ENCODE data around the gene ZSCAN31. TPM values are rescaled to one million over a fixed set of nuclear protein-coding genes. Genes with fewer than 3 reads are reported as not detected.
A peak's percentile ranks its signal among the peaks of the same experiment; 100 is the strongest.

ZSCAN31 gene
- total and polyA plus RNA-seq, 2 experiments from 2014 or later = 0.54 to 1.5 TPM

DNA sequence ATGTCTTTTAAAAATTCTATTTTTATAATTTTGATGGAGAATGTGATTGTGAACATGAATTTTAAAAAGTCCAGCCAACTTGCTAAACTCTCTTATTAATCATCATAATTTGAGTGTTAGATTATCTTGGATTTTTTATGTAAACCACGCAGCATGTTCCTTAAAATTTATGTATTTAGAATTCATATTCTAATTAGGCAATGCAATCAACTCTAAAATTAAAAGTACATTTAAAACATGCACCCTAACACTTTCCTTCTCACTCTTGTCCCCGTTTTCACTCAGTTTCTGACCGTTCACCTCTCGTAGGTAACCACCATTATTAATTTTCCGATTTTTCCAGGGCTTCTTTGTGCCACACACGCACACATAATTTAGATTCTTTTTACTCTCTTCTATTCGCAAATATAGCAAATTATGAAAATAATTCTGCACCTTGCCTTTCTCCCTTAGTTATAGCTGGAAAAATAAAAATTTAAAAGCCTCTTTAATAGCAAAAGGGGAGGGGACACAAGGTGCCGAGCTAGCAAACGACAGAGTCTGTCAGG is 13.5 kb upstream of the ZSCAN31 start:
- WGBS, 2 experiments (ENCODE audit: low coverage in 1 of 2, low lambda C conversion rate in 2 of 2, missing lambda C conversion rate in 2 of 2) = 1 to 4% methylated on average over 9 of the region's 9 CpGs
- in situ Hi-C loops (cut with MboI) = no loop called here
- peaks cover 44% of the 10 kb centered on the region for H3K79me2 ChIP-seq (ENCODE audit: insufficient read depth)
- H3F3A ChIP-seq (ENCODE audit: insufficient read depth) = no peaks in the 10 kb centered on the region; the same call in 1 of the 2 replicates
- TF ChIP-seq EZH2phosphoT487 (IDR thresholded peaks at IDR 0.05; ENCODE audit: insufficient read depth, low read depth) = no peak
- TF ChIP-seq EZH2 (IDR thresholded peaks at IDR 0.05; ENCODE audit: insufficient read depth, poor library complexity, severe bottlenecking) = no peak
- H3K27ac ChIP-seq = no peak overlapping the region
- peak overlapping the region; percentile 100 for H2AFZ ChIP-seq
- H3K4me1 ChIP-seq (ENCODE audit: insufficient read depth) = peaks cover 3% of the 10 kb centered on the region; the same call in 1 of the 2 replicates
- DNase-seq = no peak
- H4K20me1 ChIP-seq (ENCODE audit: insufficient read depth) = no peaks in the 10 kb centered on the region
- H3K4me2 ChIP-seq (ENCODE audit: unreplicated experiment) = peak overlapping the region; percentile 97
- H3K27me3 ChIP-seq (replicated peaks; ENCODE audit: insufficient read depth) = 0 out of 2 replicates have a peak, but pooled peaks cover 6% of the 10 kb centered on the region
- H3K9me2 ChIP-seq (ENCODE audit: insufficient read depth) = no peaks in the 10 kb centered on the region
- H3K4me3 ChIP-seq = peak overlapping the region; percentile 92
- peak overlapping the region; percentile 79 for H3K9ac ChIP-seq
- no peaks in the 10 kb centered on the region for H3K36me3 ChIP-seq (ENCODE audit: low read depth)
- H3K9me3 ChIP-seq (ENCODE audit: low read depth) = no peaks in the 10 kb centered on the region

DNA sequence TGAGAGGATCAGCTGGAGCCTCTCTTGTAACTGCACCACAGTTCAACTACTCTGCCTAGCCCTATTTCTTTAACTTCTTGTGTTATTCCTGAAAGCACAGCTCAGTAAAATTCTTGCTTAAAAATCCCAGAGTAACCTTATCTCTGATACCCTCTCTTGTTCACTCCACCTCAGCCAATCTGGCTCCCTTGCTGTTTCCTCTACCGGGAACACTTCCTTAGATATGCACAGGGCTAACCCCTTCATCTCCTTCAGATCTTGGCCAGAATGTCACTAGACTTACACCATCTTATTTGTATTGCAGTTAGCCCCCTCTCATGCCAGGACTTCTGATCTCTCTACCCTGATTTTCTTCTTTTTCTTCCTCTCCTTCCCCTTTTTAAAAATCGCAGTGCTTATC is 11.2 kb upstream of the ZSCAN31 start:
- H3K4me3 ChIP-seq = no peak overlapping the region
- no peak overlapping the region for H3K27ac ChIP-seq
- H3K27me3 ChIP-seq (replicated peaks; ENCODE audit: insufficient read depth) = 0 out of 2 replicates have a peak, but pooled peaks cover 6% of the 10 kb centered on the region
- H3F3A ChIP-seq (ENCODE audit: insufficient read depth) = no peaks in the 10 kb centered on the region; the same call in 1 of the 2 replicates
- H2AFZ ChIP-seq = no peak overlapping the region
- peaks cover 3% of the 10 kb centered on the region; the same call in 1 of the 2 replicates for H3K4me1 ChIP-seq (ENCODE audit: insufficient read depth)
- H4K20me1 ChIP-seq (ENCODE audit: insufficient read depth) = no peaks in the 10 kb centered on the region
- DNase-seq = no peak
- H3K9ac ChIP-seq = no peak overlapping the region
- no peak overlapping the region for H3K4me2 ChIP-seq (ENCODE audit: unreplicated experiment)
- no peaks in the 10 kb centered on the region for H3K36me3 ChIP-seq (ENCODE audit: low read depth)
- H3K9me3 ChIP-seq (ENCODE audit: low read depth) = no peaks in the 10 kb centered on the region
- H3K9me2 ChIP-seq (ENCODE audit: insufficient read depth) = no peaks in the 10 kb centered on the region
- peaks cover 30% of the 10 kb centered on the region for H3K79me2 ChIP-seq (ENCODE audit: insufficient read depth)
- no peak for TF ChIP-seq EZH2phosphoT487 (IDR thresholded peaks at IDR 0.05; ENCODE audit: insufficient read depth, low read depth)
- no peak for TF ChIP-seq EZH2 (IDR thresholded peaks at IDR 0.05; ENCODE audit: insufficient read depth, poor library complexity, severe bottlenecking)
- in situ Hi-C loops (cut with MboI) = no loop called here
- WGBS, 2 experiments (ENCODE audit: low coverage in 1 of 2, low lambda C conversion rate in 2 of 2, missing lambda C conversion rate in 2 of 2) = 23 to 33% methylated on average over 2 of the region's 2 CpGs

DNA sequence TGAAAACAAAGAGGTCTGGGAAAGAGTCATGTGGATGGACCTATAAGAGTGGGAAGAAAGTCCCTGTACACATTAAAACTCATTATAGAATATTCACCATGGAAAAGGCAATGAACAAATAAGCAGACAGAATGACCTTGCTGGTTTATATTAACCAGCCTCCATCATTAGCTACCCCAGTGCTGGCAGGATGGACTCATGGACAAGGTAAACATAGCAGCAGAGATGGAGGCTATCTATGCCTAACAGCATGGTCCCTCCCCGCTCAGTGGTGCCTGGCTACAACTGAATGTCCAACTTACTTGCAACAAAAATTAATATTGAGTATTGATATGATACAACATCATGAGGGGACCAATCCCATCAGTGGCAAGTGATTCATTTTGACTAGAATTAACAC is 9.3 kb upstream of the ZSCAN31 start:
- 29 to 39% methylated on average over 1 of the region's 1 CpG for WGBS, 2 experiments (ENCODE audit: low coverage in 1 of 2, low lambda C conversion rate in 2 of 2, missing lambda C conversion rate in 2 of 2)
- TF ChIP-seq EZH2 (IDR thresholded peaks at IDR 0.05; ENCODE audit: insufficient read depth, poor library complexity, severe bottlenecking) = no peak
- no peak for TF ChIP-seq EZH2phosphoT487 (IDR thresholded peaks at IDR 0.05; ENCODE audit: insufficient read depth, low read depth)

DNA sequence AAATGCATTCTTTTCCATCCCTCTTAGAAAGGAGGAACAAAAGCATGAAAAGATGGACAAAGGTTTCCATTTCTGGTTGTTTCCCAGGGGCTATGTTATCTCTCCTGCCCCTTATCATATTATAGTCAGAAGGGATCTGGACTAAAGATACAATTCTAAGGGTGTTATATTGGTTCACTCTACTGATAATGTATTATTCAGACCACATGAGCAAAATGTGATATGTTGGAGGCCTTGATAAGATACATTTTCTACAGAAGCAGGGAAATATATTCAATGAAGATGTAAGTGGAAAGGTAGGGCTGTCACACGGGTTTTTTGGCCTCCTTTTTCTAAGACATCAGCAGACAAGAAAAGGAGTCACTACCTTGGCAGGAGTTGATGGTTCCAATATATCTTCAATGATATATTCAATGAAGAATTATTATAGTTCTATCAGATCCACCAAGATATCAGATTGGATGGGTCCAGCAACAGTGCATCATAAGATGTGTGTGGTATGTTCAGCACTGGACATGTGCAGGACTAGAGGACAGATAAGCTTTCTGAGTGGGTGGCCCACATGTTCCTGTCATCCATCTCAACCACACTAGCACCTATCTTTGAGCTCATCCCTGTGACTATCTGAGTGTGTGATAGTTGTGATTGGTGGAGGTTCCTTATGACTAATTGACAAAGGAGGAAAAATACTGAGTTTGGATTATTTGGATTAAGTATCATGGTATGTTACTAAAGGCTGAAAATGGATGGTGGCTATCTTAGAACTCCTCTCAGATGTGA is 8.1 kb upstream of the ZSCAN31 start:
- Histone ChIP-seq H3K4me3 (no peak overlapping the region), H3K9me3 (ENCODE audit: low read depth) (no peaks in the 10 kb centered on the region), H3K27ac (no peak overlapping the region), H3K27me3 (replicated peaks; ENCODE audit: insufficient read depth) (0 out of 2 replicates have a peak, but pooled peaks cover 6% of the 10 kb centered on the region), H3K36me3 (ENCODE audit: low read depth) (no peaks in the 10 kb centered on the region), H4K20me1 (ENCODE audit: insufficient read depth) (no peaks in the 10 kb centered on the region), H3K4me1 (ENCODE audit: insufficient read depth) (0 out of 2 replicates have a peak, but pooled peaks cover under 1% of the 10 kb centered on the region), H3K9me2 (ENCODE audit: insufficient read depth) (no peaks in the 10 kb centered on the region), H3K4me2 (ENCODE audit: unreplicated experiment) (no peak overlapping the region), H3K9ac (no peak overlapping the region), H3F3A (ENCODE audit: insufficient read depth) (no peaks in the 10 kb centered on the region), H2AFZ (no peak overlapping the region), H3K79me2 (ENCODE audit: insufficient read depth) (no peaks in the 10 kb centered on the region)
- TF ChIP-seq EZH2phosphoT487 (IDR thresholded peaks at IDR 0.05; ENCODE audit: insufficient read depth, low read depth) (no peak), EZH2 (IDR thresholded peaks at IDR 0.05; ENCODE audit: insufficient read depth, poor library complexity, severe bottlenecking) (no peak)
- 10 to 15% methylated on average over 1 of the region's 1 CpG for WGBS, 2 experiments (ENCODE audit: low coverage in 1 of 2, low lambda C conversion rate in 2 of 2, missing lambda C conversion rate in 2 of 2)
- in situ Hi-C loops (cut with MboI) = no loop called here
- no peak for DNase-seq

More for the DNA sequence above, 9.3 kb upstream of the ZSCAN31 start:
- Histone ChIP-seq H3K27me3 (replicated peaks; ENCODE audit: insufficient read depth) (0 out of 2 replicates have a peak, but pooled peaks cover 6% of the 10 kb centered on the region), H3K79me2 (ENCODE audit: insufficient read depth) (peaks cover 11% of the 10 kb centered on the region), H2AFZ (no peak overlapping the region), H3K9ac (no peak overlapping the region), H4K20me1 (ENCODE audit: insufficient read depth) (no peaks in the 10 kb centered on the region), H3K36me3 (ENCODE audit: low read depth) (no peaks in the 10 kb centered on the region), H3K27ac (no peak overlapping the region), H3K9me3 (ENCODE audit: low read depth) (no peaks in the 10 kb centered on the region), H3F3A (ENCODE audit: insufficient read depth) (no peaks in the 10 kb centered on the region), H3K9me2 (ENCODE audit: insufficient read depth) (no peaks in the 10 kb centered on the region), H3K4me1 (ENCODE audit: insufficient read depth) (0 out of 2 replicates have a peak, but pooled peaks cover 3% of the 10 kb centered on the region), H3K4me2 (ENCODE audit: unreplicated experiment) (no peak overlapping the region), H3K4me3 (no peak overlapping the region)
- in situ Hi-C loops (cut with MboI) = no loop called here
- DNase-seq = no peak

Data from GM23248 (cell line).